Measurements from ENCODE around the gene ULK2. TPM values are rescaled to one million over a fixed set of nuclear protein-coding genes. Genes with fewer than 3 reads are reported as not detected.

Gene ULK2
- total RNA-seq, 1 donor from 2014 or later: 20.6 TPM

DNA sequence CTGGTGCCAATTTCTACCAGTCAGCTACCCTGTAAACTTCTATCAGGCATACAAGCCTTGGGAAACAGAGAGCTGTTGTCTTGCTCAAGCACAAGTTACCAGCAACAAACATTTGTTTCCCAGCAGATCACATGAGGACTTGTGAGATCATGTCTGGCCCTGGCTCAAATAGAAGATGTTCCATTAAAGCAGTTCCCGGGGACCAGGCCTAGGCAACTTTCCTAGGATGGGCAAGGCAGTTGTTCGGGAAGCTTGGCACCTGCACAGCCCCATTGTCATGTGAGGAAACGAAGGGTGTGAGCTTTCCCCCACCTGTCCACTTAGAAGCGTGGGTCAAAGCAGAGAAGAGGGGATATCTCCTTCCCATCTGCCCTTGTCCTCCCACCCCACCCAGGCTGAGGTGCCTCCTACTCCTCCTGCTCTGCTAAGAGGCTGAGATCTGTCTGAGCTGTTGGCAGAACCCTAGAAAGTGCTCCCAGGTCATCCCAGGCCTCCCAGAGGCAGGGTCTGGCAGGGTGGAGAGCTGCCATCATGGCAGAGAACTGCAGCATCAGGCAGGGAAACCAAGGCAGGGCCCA, 140.1 kb downstream of the ULK2 start:
- DNase-seq (ENCODE audit: low spot score): no peak
- Mint-ChIP-seq H3K27me3 (ENCODE audit: insufficient read depth, low read depth) (peaks cover 5% of the 10 kb centered on the region), H3K36me3 (no peaks in the 10 kb centered on the region), H3K4me1 (peaks cover 2% of the 10 kb centered on the region), H3K4me3 (no peak overlapping the region), H3K27ac (no peak overlapping the region), H3K9me3 (no peaks in the 10 kb centered on the region)
- Histone ChIP-seq H2AFZ (replicated peaks) (no peak overlapping the region), H3K27me3 (no peaks in the 10 kb centered on the region), H3K4me1 (no peaks in the 10 kb centered on the region), H3K79me2 (ENCODE audit: low read depth) (no peaks in the 10 kb centered on the region), H3K4me3 (no peak overlapping the region), H4K20me1 (ENCODE audit: low read depth) (no peaks in the 10 kb centered on the region), H3F3A (ENCODE audit: low read depth) (no peaks in the 10 kb centered on the region), H3K9me3 (ENCODE audit: low read depth) (no peaks in the 10 kb centered on the region), H3K27ac (no peak overlapping the region), H3K9ac (no peak overlapping the region), H3K4me2 (no peak overlapping the region), H3K36me3 (no peaks in the 10 kb centered on the region)
- TF ChIP-seq EZH2phosphoT487 (IDR thresholded peaks at IDR 0.05): no peak
- TF ChIP-seq, protein P1, sequence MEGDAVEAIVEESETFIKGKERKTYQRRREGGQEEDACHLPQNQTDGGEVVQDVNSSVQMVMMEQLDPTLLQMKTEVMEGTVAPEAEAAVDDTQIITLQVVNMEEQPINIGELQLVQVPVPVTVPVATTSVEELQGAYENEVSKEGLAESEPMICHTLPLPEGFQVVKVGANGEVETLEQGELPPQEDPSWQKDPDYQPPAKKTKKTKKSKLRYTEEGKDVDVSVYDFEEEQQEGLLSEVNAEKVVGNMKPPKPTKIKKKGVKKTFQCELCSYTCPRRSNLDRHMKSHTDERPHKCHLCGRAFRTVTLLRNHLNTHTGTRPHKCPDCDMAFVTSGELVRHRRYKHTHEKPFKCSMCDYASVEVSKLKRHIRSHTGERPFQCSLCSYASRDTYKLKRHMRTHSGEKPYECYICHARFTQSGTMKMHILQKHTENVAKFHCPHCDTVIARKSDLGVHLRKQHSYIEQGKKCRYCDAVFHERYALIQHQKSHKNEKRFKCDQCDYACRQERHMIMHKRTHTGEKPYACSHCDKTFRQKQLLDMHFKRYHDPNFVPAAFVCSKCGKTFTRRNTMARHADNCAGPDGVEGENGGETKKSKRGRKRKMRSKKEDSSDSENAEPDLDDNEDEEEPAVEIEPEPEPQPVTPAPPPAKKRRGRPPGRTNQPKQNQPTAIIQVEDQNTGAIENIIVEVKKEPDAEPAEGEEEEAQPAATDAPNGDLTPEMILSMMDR (IDR thresholded peaks at IDR 0.05): no peak
- TF ChIP-seq EZH2 (IDR thresholded peaks at IDR 0.05): no peak

DNA sequence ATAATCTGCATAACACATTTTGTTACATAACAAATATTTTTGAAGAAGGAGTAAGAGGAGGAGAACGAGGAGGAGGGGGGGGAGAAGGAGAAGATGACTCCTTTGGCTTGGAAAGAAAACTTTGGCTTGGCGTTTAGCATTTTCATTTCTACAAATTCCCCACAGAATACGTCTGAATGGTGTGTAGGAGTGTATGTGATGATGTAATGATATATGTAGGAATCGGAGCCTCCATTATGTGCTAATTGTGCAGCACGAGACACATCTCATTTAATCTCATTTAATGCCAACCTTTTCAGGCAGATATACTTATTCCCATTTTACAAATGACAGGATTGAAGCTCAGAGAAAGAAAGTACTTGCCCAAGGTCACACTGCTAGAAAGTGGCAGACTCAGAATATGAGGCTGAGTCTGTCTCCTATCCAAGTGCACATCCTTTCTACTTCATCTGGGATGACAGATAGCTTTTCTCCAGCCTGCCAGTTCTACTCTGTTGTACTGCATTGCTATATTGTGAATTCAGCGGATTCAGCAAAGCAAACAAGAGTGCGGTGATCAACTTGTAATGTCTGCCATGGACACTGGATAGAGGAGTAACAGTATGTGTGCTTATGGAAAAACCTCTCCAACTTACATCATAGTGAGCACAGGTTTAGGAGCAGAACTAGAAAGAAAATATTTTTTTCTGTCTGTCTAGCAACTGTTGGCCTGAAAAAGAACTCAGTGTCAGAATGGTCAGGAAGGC, 140.9 kb downstream of the ULK2 start:
- Histone ChIP-seq H3K4me3 (no peak overlapping the region), H3K9me3 (ENCODE audit: low read depth) (no peaks in the 10 kb centered on the region), H2AFZ (replicated peaks) (no peak overlapping the region), H3F3A (ENCODE audit: low read depth) (no peaks in the 10 kb centered on the region), H3K79me2 (ENCODE audit: low read depth) (no peaks in the 10 kb centered on the region), H3K9ac (no peak overlapping the region), H3K27me3 (no peaks in the 10 kb centered on the region), H3K27ac (no peak overlapping the region), H3K4me1 (no peaks in the 10 kb centered on the region), H4K20me1 (ENCODE audit: low read depth) (no peaks in the 10 kb centered on the region), H3K36me3 (no peaks in the 10 kb centered on the region), H3K4me2 (no peak overlapping the region)
- Mint-ChIP-seq H3K4me1 (no peaks in the 10 kb centered on the region), H3K36me3 (no peaks in the 10 kb centered on the region), H3K4me3 (no peak overlapping the region), H3K27ac (no peak overlapping the region), H3K27me3 (ENCODE audit: insufficient read depth, low read depth) (peaks cover 5% of the 10 kb centered on the region), H3K9me3 (no peaks in the 10 kb centered on the region)
- no peak for DNase-seq (ENCODE audit: low spot score)
- TF ChIP-seq EZH2 (IDR thresholded peaks at IDR 0.05) (no peak), EZH2phosphoT487 (IDR thresholded peaks at IDR 0.05) (no peak)
- TF ChIP-seq, protein P1 (IDR thresholded peaks at IDR 0.05): no peak

DNA sequence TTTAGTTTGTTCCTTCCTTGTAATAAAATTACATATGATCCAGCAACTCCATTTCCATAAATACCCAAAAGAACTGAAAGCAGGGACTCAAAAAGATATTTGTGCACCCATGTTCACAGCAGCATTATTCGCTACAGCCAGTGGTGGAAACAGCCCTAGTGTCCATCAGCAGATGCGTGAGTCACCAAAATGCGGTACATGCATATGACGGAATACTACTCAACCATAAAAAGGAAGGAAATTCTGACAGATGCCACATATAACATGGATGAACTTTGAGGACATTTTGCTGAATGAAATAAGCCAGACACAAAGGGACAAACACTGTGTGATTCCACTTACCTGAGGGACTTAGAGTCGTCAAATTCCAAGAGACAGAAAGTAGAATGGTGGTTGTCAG, 142.2 kb downstream of the ULK2 start:
- no peak overlapping the region for H3K4me3 Mint-ChIP-seq
- H3K27ac ChIP-seq: no peak overlapping the region
- no peaks in the 10 kb centered on the region for H3F3A ChIP-seq (ENCODE audit: low read depth)
- no peaks in the 10 kb centered on the region for H3K36me3 ChIP-seq
- DNase-seq (ENCODE audit: low spot score): no peak
- peaks cover 8% of the 10 kb centered on the region for H3K4me1 ChIP-seq
- H2AFZ ChIP-seq (replicated peaks): no peak overlapping the region
- no peaks in the 10 kb centered on the region for H3K79me2 ChIP-seq (ENCODE audit: low read depth)
- peaks cover 4% of the 10 kb centered on the region for H3K4me1 Mint-ChIP-seq
- H3K9ac ChIP-seq: no peak overlapping the region
- no peaks in the 10 kb centered on the region for H4K20me1 ChIP-seq (ENCODE audit: low read depth)
- H3K36me3 Mint-ChIP-seq: no peaks in the 10 kb centered on the region
- H3K4me3 ChIP-seq: no peak overlapping the region
- H3K27me3 ChIP-seq: no peaks in the 10 kb centered on the region
- peaks cover 3% of the 10 kb centered on the region for H3K27me3 Mint-ChIP-seq (ENCODE audit: insufficient read depth, low read depth)
- no peak overlapping the region for H3K4me2 ChIP-seq
- H3K27ac Mint-ChIP-seq: no peak overlapping the region
- no peaks in the 10 kb centered on the region for H3K9me3 ChIP-seq (ENCODE audit: low read depth)
- TF ChIP-seq, protein P1 (IDR thresholded peaks at IDR 0.05): no peak
- TF ChIP-seq EZH2 (IDR thresholded peaks at IDR 0.05) (no peak), EZH2phosphoT487 (IDR thresholded peaks at IDR 0.05) (no peak)
- H3K9me3 Mint-ChIP-seq: no peaks in the 10 kb centered on the region

Data from neural progenitor cell (in vitro differentiated cells).